ENCODE measurements around the gene COX6A2.

The COX6A2 gene

DNA sequence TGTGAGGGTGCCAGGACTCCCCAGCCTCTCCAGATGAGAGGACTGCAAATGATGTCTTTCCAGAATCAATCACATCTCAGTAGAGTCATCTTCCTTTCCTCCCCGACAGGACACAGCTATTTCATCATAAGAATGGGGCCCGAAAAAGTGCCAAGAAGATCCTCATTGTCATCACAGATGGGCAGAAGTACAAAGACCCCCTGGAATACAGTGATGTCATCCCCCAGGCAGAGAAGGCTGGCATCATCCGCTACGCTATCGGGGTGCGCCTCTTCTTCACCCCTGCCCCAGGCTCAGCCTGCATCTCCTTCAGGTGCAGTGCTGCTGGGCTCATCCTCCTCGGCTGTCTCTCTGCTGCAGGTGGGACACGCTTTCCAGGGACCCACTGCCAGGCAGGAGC, 20.8 kb downstream of the COX6A2 start:
- DNase-seq, result no peak

GRCh38 chr16:31404353-31405064, 23.7 kb downstream of the COX6A2 start:
- DNase-seq, result no peak

DNA sequence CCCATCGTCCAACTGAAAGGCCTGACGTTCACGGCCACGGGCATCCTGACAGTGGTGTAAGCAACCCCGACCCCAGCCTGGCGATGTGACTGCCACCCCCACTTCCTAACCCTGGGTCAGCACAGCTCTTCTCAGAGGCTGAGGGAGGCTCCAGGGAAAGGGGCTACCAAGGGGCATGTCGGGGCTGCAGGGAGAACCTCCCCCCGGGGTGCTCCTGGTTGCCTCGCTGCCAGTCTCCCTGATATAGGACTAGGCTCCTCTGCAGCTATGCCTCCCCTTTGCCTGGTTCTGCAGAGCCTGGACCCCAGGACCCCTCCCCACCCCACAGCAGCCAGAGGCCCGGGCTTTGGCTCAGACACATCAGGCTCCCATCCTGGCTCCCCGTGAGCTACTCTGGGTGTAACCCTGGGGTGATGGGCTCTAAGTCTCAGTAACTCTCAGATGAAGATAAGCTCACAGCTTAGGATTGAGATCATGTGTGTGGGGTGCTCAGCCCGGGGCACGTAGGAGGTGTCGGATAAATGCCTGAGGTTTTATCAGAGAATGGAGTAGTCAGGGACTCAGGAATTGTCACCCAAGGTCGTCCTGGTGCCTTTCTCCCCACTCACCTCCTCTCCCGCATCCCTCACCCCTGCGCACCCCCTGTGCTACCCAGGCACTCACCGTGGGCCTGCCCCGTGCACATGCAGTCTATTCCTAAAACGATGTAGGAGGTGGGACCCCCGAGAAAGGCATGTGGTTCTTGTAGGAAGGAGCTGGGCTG, 24.4 kb downstream of the COX6A2 start:
- no peak for DNase-seq

GRCh38 chr16:31402687-31403086, 25.5 kb downstream of the COX6A2 start:
- DNase-seq, result peak; percentile 7

GRCh38 chr16:31401436-31401835, 26.7 kb downstream of the COX6A2 start:
- no peak for DNase-seq

DNA sequence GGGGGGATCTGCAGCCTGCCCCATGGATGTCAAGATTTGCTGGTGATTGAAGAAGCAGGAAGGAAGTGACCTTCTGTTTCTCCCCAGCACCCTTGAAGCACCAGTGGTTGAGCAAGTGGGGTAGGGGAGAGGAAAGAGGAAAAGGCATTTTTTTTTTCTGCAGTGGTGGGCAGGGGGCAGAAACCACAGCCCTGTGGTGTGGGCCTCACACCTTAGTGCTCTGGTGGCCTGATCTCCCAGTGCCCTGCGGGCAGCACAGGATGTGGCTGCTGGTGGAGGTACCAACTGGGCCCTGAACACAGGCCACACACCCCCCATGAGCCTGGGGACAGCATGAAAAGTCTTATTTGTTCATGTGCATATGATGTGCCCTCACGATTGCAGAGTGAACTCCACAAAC, 28.0 kb downstream of the COX6A2 start:
- DNase-seq, result no peak

DNA sequence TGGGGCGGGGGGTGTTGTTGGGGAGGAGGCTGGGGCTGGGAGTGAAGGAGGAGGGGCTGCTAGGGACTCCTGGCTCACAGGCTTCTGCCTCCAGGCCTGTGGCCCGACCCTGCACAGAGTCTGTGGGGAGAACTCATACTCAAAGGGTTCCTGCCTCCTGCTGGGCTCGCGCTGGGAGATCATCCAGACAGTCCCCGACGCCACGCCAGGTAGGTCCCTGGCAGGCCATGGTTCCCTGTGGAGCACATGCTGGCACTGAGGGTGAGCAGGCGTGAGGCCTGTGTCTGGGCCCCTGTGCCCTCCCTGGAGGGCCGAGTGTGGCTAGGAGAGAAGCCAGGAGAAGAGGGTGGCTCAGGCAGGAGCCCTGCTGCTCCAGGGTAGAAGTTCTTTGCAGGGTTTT, 30.5 kb downstream of the COX6A2 start:
- DNase-seq, result no peak

- DNase-seq, result no peak
Observed at GRCh38 chr16:31397096-31397660, 31.0 kb downstream of the COX6A2 start.

DNA sequence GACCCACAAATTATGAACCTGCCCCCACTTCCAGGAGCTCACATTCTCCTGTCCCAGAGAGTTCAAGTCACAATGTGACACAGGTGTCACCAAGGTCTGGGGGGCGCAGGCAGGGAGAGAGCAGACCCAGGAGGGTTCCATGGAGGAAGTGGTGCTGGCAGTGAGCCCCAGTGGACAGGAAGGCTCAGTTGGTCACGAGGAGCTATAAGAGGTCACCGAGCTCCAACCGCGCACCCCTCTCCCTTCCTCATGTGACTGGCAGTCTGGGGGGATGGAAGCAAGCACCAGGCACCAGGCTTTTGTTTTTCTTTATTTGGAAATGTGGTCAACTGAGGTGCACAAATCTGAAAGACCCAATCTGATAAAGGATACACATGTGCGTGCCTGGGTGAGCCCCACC, 32.5 kb downstream of the COX6A2 start:
- DNase-seq, result no peak

GRCh38 chr16:31393056-31393455, 35.1 kb downstream of the COX6A2 start, which contains the start of gene ITGAD:
Gene ITGAD (plus strand): TSS chr16:31393335. CDS start chr16:31393361, 26 bp downstream.
- no peak for DNase-seq

GRCh38 chr16:31390504-31391041, 37.6 kb downstream of the COX6A2 start:
- no peak for DNase-seq

DNA sequence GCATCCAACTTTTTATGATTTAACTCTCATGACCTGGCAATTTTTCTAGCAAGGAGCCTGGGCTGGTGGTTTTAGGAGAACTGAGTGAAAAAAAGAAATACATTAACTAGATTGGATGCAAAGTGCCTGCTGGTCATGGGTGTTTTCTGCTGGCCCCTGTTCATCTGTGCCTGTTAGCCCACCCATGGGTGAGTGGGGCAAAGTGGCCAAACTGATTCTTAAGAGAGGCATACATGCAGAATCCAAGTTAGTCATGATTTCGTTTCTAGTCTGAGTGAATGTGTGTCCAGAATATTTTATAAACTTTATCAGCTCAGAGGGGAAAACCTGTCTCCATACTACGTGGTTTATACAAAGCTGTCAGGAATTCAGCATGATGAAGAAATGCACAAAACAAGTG, 39.6 kb downstream of the COX6A2 start:
- no peak for DNase-seq

- DNase-seq, result no peak
Observed at GRCh38 chr16:31386157-31386984, 41.8 kb downstream of the COX6A2 start.

DNA sequence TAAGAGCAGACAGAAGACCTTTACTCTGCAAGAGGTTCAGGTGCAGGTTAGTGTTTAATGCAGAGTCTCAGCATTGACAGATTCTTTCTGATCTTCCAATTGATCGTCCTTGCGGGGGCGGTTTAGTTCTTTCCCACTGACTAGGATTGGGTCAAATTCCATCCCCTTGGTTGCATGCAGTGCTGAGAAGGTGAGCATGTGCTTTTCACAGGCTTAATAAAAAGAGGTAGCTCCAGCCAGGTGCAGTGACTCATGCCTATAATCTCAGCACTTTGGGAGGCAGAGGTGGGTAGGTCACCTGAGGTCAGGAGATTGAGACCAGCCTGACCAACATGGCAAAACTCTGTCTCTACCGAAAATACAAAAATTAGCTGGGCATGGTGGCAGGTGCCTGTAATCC, 42.5 kb downstream of the COX6A2 start:
- no peak for DNase-seq

- peak; percentile 7 for DNase-seq
Observed at GRCh38 chr16:31382485-31383161, 45.5 kb downstream of the COX6A2 start.

GRCh38 chr16:31380201-31380600, 48.0 kb downstream of the COX6A2 start:
- DNase-seq, result no peak
